BE2C (cell line): Measurements from ENCODE around the gene MGARP.

Source experiments
- DNase-seq: peaks from one replicate; pipeline ENCODE4 v3.0.0-alpha.2; 2020
- H3K27me3 ChIP-seq: fragments of 250-450 bp; sonication (Bioruptor Pico); 2 replicates; pipeline ENCODE4 v1.5.1; 2020; ENCODE audit warnings: mild to moderate bottlenecking
- H3K36me3 ChIP-seq: fragments of 250-450 bp; sonication (Bioruptor Pico); 2 replicates; pipeline ENCODE4 v1.5.1; 2020; ENCODE audit warnings: mild to moderate bottlenecking
- H3K4me1 ChIP-seq: fragments of 250-450 bp; sonication (Bioruptor Pico); 2 replicates; pipeline ENCODE4 v1.5.1; 2020
- H3K4me3 ChIP-seq: 2 replicates; pipeline ENCODE4 v1.5.1; 2011; ENCODE audit warnings: low read depth, low read length
- H3K9me3 ChIP-seq: fragments of 250-450 bp; sonication (Bioruptor Pico); 2 replicates; pipeline ENCODE4 v1.5.1; 2020
- TF ChIP-seq, protein P1 (sequence below): IDR thresholded peaks from 2 replicates; pipeline ENCODE4 v1.5.1; 2012; ENCODE audit warnings: mild to moderate bottlenecking, low read depth, low read length

Gene MGARP

DNA sequence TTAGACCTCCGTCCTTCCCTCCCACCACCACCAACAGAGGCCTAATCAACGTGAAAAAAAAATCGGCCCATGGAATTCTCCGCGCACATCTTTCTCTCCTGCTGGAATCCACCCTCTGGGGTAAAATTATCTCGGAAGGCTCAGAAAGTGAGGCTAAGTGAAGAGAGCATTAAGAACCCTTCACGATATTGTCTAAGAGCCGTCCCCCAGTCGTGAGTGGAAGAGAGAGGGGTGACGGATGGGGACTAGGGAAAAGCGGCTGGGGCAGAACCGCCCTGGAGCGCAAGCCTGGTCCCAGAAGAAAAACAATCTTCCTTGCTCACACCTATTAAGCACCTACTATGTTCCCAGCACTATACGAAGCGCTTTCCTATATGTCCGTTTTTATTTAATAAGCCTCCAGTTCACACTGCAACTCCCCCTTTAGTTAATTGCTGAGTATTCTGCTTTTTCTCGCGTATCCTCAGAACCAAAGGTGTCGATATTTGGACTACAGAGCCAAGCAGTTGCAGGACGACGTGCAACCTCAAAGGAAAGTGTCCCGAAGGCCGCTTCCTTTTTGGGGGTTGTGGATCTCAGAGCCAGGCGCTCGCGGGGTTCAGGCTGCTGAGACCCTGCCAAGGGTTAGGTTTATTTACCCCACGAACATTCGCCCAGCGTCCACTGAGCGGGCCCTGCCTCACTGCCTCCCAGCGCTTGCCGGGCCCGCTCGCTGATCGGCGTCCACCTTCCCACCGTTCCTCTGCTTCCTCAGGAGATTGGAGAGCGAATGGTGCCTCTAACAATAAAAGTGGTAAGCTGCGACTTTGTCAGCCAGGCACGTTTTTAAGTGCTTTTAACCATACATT is 889 bp downstream of the MGARP start:
- Histone ChIP-seq H3K9me3 (no peaks in the 10 kb centered on the region), H3K27me3 (no peaks in the 10 kb centered on the region), H3K4me1 (peaks cover 7% of the 10 kb centered on the region), H3K36me3 (no peaks in the 10 kb centered on the region), H3K4me3 (peak overlapping the region; percentile 70)
- TF ChIP-seq, protein P1, sequence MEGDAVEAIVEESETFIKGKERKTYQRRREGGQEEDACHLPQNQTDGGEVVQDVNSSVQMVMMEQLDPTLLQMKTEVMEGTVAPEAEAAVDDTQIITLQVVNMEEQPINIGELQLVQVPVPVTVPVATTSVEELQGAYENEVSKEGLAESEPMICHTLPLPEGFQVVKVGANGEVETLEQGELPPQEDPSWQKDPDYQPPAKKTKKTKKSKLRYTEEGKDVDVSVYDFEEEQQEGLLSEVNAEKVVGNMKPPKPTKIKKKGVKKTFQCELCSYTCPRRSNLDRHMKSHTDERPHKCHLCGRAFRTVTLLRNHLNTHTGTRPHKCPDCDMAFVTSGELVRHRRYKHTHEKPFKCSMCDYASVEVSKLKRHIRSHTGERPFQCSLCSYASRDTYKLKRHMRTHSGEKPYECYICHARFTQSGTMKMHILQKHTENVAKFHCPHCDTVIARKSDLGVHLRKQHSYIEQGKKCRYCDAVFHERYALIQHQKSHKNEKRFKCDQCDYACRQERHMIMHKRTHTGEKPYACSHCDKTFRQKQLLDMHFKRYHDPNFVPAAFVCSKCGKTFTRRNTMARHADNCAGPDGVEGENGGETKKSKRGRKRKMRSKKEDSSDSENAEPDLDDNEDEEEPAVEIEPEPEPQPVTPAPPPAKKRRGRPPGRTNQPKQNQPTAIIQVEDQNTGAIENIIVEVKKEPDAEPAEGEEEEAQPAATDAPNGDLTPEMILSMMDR, result no peak
- DNase-seq, result no peak

DNA sequence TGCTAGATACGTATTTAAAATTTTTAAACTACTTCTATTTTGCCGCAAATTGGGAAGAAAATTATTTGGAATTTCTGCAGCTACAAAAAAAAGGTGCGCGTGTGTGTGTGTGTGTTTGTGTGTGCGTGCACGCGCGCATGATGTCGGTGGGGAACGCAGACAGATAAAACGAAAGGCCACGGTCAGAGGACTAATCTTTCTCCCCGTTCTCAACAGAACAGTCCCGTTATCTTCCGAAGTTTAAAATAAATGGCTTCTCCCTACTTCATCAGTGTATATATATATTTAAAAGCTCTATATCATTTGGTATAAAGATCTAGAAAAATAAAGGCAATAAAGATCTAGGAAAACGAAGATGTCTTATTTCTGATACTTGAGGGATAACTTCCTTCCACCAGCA is 1.5 kb downstream of the MGARP start:
- Histone ChIP-seq H3K4me1 (peaks cover 7% of the 10 kb centered on the region), H3K9me3 (no peaks in the 10 kb centered on the region), H3K36me3 (no peaks in the 10 kb centered on the region), H3K27me3 (no peaks in the 10 kb centered on the region), H3K4me3 (no peak overlapping the region)
- TF ChIP-seq, protein P1, result no peak
- DNase-seq, result no peak

DNA sequence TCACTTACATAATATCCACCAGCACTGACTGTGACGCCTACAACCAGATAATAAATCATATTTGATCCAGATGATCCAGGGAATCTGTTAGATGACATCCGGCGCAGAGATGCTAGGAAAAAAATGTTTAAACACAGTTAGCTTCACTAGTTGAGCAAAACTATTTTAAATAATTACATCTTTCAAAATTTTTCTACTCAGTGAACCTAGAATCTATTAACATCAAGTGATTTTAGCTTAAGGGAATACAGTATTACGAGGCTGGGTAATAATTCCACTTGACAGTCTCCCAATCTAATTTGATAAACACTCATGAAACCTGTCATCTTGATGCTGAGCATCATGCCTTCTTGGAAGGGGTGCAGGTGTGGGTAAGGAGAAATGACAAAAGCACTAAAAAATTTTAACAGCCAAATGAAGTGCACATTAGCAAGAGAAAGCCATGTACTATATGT is 4.7 kb downstream of the MGARP start:
- Histone ChIP-seq H3K9me3 (no peaks in the 10 kb centered on the region), H3K4me3 (no peak overlapping the region), H3K27me3 (no peaks in the 10 kb centered on the region), H3K36me3 (no peaks in the 10 kb centered on the region), H3K4me1 (peaks cover 7% of the 10 kb centered on the region)
- TF ChIP-seq, protein P1, result no peak
- no peak for DNase-seq

DNA sequence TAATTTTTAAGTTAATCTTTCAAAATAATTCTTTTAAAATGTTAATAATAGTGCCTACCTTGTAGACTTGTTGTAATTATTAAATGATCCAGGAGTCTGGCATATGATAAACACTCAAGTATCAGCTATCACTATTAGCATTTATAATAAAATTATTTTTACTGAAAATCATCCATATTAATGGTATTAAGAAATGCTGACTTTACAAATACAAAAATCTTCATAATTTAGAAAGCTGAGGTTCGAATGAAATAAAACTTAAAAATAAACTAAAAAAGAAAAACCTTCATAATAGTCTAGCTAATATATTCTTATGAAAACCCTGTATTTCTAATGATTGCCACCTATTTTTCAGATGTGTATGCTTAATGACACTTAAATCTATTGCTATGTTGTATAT is 5.2 kb downstream of the MGARP start:
- Histone ChIP-seq H3K4me1 (peaks cover 7% of the 10 kb centered on the region), H3K9me3 (no peaks in the 10 kb centered on the region), H3K4me3 (no peak overlapping the region), H3K27me3 (no peaks in the 10 kb centered on the region), H3K36me3 (no peaks in the 10 kb centered on the region)
- TF ChIP-seq, protein P1, result no peak
- no peak for DNase-seq

DNA sequence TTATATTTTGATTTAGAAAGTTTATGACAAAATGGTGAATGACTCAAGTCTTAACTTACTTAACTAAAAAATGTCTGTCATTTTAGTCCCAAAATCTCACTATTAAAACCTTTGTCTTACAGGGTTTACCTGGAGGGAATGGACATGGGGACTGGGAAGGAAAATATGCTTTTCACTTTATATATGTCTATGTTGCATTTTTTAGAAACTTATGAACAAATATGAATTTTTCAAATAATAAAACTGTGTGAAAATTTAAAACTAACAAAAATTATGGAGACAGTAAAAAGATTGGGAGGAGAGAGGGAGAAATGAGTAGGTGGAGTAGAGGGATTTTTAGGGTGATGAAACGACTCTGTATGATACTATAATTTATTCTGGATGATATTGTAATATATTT is 6.2 kb downstream of the MGARP start:
- peaks cover 7% of the 10 kb centered on the region for H3K4me1 ChIP-seq
- no peaks in the 10 kb centered on the region for H3K9me3 ChIP-seq
- no peaks in the 10 kb centered on the region for H3K27me3 ChIP-seq
- H3K36me3 ChIP-seq, result no peaks in the 10 kb centered on the region
- DNase-seq, result no peak
- no peak overlapping the region for H3K4me3 ChIP-seq
- TF ChIP-seq, protein P1, result no peak

DNA sequence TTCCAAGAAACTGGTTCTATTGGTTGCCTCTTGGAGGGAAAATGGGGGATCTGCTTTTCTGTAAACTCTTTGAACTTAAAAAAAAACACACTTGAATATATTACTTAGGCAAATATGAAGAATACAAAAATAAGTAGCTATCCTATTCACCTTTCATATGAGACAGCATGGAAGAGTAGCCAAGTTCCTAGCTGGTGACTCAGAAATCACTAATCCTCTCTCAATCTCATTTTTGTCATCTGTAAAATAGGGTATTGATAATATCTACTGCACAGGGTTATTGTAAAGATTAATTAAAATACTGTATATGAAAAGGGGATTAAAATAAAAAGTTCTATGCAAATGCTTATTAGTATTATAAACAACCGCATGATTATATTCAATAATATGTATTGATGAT is 12.7 kb downstream of the MGARP start:
- Histone ChIP-seq H3K27me3 (no peaks in the 10 kb centered on the region), H3K9me3 (no peaks in the 10 kb centered on the region), H3K36me3 (no peaks in the 10 kb centered on the region), H3K4me1 (peaks cover 5% of the 10 kb centered on the region; the same call in 1 of the 2 replicates), H3K4me3 (no peak overlapping the region)
- DNase-seq, result no peak
- TF ChIP-seq, protein P1, result no peak
